CD14-positive monocyte (primary cell): Measurements from ENCODE around the gene ADH5. TPM values are rescaled to one million over a fixed set of nuclear protein-coding genes. Genes with fewer than 3 reads are reported as not detected.

Experiments
- DNase-seq, 3 donors: peaks; one replicate each; pipeline ENCODE4 v3.0.0-alpha.2; 2011 to 2022
- H2AFZ ChIP-seq: 2 replicates; pipeline ENCODE4 v1.6.0; 2012; ENCODE audit warnings: mild to moderate bottlenecking, low read depth, low read length, inconsistent platforms; ENCODE audit not compliant: insufficient read depth, poor library complexity, severe bottlenecking
- H3K27ac ChIP-seq, 2 donors: 1 replicate in 1 of 2; 2 replicates in 1 of 2; pipeline ENCODE4 v1.5.1; 2012 to 2013; ENCODE audit warnings: low read length in 2 of 2, control low read depth in 1 of 2, inconsistent platforms in 1 of 2, low read depth in 1 of 2, mild to moderate bottlenecking in 1 of 2
- H3K27me3 ChIP-seq, 2 donors: one replicate each; pipeline versions ENCODE4 v1.6.0 to v1.6.1; 2011 to 2013; ENCODE audit warnings: low read length in 2 of 2; ENCODE audit not compliant: control insufficient read depth in 2 of 2, insufficient read depth in 2 of 2
- H3K36me3 ChIP-seq, 2 donors: replicated peaks in 1 of 2; 1 replicate in 1 of 2; 2 replicates in 1 of 2; pipeline versions ENCODE4 v1.5.1 to v1.6.1; 2012 to 2013; ENCODE audit warnings: low read length in 2 of 2, control low read depth in 1 of 2, inconsistent platforms in 1 of 2, mild to moderate bottlenecking in 1 of 2; ENCODE audit not compliant: insufficient read depth in 2 of 2, control insufficient read depth in 1 of 2
- H3K4me1 ChIP-seq, 2 donors: 1 replicate in 1 of 2; 2 replicates in 1 of 2; pipeline versions ENCODE4 v1.5.1 to v1.6.1; 2012 to 2013; ENCODE audit warnings: low read length in 2 of 2, control low read depth in 1 of 2, inconsistent platforms in 1 of 2, mild to moderate bottlenecking in 1 of 2, moderate library complexity in 1 of 2; ENCODE audit not compliant: insufficient read depth in 2 of 2, control insufficient read depth in 1 of 2
- H3K4me2 ChIP-seq: replicated peaks from 2 replicates; pipeline ENCODE3; 2012; ENCODE audit warnings: low read length, moderate library complexity, mild to moderate bottlenecking; ENCODE audit not compliant: poor library complexity, severe bottlenecking; ENCODE audit errors: extremely low read depth
- H3K4me3 ChIP-seq, 3 experiments: fragments of 200-600 bp in 1 of 3; sonication (generic) in 1 of 3; replicated peaks in 1 of 3; 1 replicate in 2 of 3; 2 replicates in 1 of 3; pipeline ENCODE4 v1.5.1; 2011 to 2013; ENCODE audit warnings: low read length in 3 of 3, mild to moderate bottlenecking in 3 of 3, control low read depth in 2 of 3, low read depth in 2 of 3, inconsistent platforms in 1 of 3, moderate library complexity in 1 of 3
- H3K79me2 ChIP-seq: 2 replicates; pipeline ENCODE4 v1.6.0; 2012; ENCODE audit warnings: mild to moderate bottlenecking, control low read depth, inconsistent platforms, low read length, moderate library complexity; ENCODE audit not compliant: insufficient read depth
- H3K9ac ChIP-seq: 2 replicates; pipeline ENCODE4 v1.6.0; 2017; ENCODE audit warnings: low read length, mild to moderate bottlenecking; ENCODE audit not compliant: insufficient read depth, poor library complexity, severe bottlenecking
- H3K9me3 ChIP-seq, 2 donors: replicated peaks in 1 of 2; 1 replicate in 1 of 2; 2 replicates in 1 of 2; pipeline versions ENCODE4 v1.5.1 to v1.6.1; 2012 to 2013; ENCODE audit warnings: low read length in 2 of 2, control low read depth in 1 of 2; ENCODE audit not compliant: control insufficient read depth in 1 of 2, insufficient read depth in 1 of 2
- H4K20me1 ChIP-seq: 2 replicates; pipeline ENCODE4 v1.6.0; 2012; ENCODE audit warnings: mild to moderate bottlenecking, low read length, control low read depth, moderate library complexity; ENCODE audit not compliant: insufficient read depth
- H3K27ac Mint-ChIP-seq, 7 donors: one replicate each; pipeline ENCODE4 v1.8.0; 2020; ENCODE audit warnings: mild to moderate bottlenecking in 7 of 7, mixed read lengths in 7 of 7, moderate library complexity in 6 of 7, inconsistent platforms in 2 of 7
- H3K27me3 Mint-ChIP-seq, 3 donors: one replicate each; pipeline ENCODE4 v1.8.0; 2021 to 2022; ENCODE audit warnings: low read depth in 3 of 3, mild to moderate bottlenecking in 3 of 3, mixed read lengths in 3 of 3, moderate library complexity in 3 of 3, inconsistent platforms in 1 of 3
- H3K36me3 Mint-ChIP-seq, 2 donors: one replicate each; pipeline ENCODE4 v1.8.0; 2020; ENCODE audit warnings: mixed read lengths in 2 of 2, inconsistent platforms in 1 of 2, mild to moderate bottlenecking in 1 of 2
- H3K4me1 Mint-ChIP-seq: one replicate; pipeline ENCODE4 v1.8.0; 2020; ENCODE audit warnings: mild to moderate bottlenecking, mixed read lengths
- H3K4me3 Mint-ChIP-seq, 2 donors: one replicate each; pipeline ENCODE4 v1.8.0; 2020; ENCODE audit warnings: mild to moderate bottlenecking in 2 of 2, mixed read lengths in 2 of 2, moderate library complexity in 1 of 2
- H3K9me3 Mint-ChIP-seq, 7 donors: one replicate each; pipeline ENCODE4 v1.8.0; 2020 to 2022; ENCODE audit warnings: mixed read lengths in 7 of 7, mild to moderate bottlenecking in 6 of 7, moderate library complexity in 6 of 7, inconsistent platforms in 2 of 7
- WGBS: methylation state at CpG from one replicate; pipeline ENCODE4 v1.1.5; 2013; ENCODE audit warnings: missing lambda C conversion rate; ENCODE audit not compliant: insufficient coverage; 5-methylcytosine and 5-hydroxymethylcytosine counted together
- intact Hi-C, 2 donors: fragments of 100-400 bp; cut with micrococcal nuclease; formaldehyde crosslinking; loops; one replicate each; pipeline versions ENCODE4 v1.15.0 to v1.15.1; 2023
- polyA plus RNA-seq, 3 donors: library from polyadenylated mRNA; depleted of rRNA in 1 of 3; unstranded in 2 of 3; stranded (reverse) in 1 of 3; fragments of 300-500 nt in 2 of 3; fragments of >200 nt in 1 of 3; fragmentation: Illumina TruSeq in 2 of 3; gene quantifications; 1 replicate in 2 of 3; 2 replicates in 1 of 3; pipeline ENCODE4 v1.2.3, GENCODE V29; 2012 to 2021
- TF ChIP-seq, protein P1 (sequence below): fragments of 200-600 bp; IDR thresholded peaks from one replicate; pipeline ENCODE4 v1.8.0; 2022; ENCODE audit warnings: antibody characterized with exemption, mild to moderate bottlenecking

Gene ADH5
- polyA plus RNA-seq, 3 donors, result 31.7 to 93.5 (median 79.3) TPM

DNA sequence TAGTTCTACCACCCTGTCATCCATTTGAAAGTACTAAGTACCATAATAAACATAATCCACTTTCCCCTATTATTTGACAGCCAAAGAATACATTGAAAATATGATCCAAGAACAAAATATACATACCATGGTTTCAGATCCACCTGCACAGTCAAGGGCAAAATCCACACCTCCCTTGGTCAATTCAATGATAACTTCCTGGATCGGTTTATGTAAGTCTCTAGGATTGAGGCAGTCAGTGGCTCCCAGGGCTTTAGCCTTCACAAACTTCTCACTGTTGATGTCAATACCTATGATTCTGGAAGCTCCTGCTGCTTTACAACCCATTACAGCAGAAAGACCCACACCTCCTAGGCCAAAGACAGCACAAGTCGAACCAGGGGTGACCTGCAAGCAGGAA, 42.8 kb upstream of the ADH5 start:
- intact Hi-C loops, result no loop called here
- H3K27ac Mint-ChIP-seq, result no peak overlapping the region
- no peaks in the 10 kb centered on the region for H3K4me1 Mint-ChIP-seq
- peaks cover 0 to 1% (median 0%) of the 10 kb centered on the region in 3 donors for H3K27me3 Mint-ChIP-seq
- Histone ChIP-seq H3K27me3 (no peaks in the 10 kb centered on the region), H3K4me2 (no peak overlapping the region), H3K36me3 (no peaks in the 10 kb centered on the region), H3K4me1 (no peaks in the 10 kb centered on the region), H3K27ac (no peak overlapping the region), H3K9ac (no peak overlapping the region), H4K20me1 (no peaks in the 10 kb centered on the region), H3K4me3 (no peak overlapping the region), H3K9me3 (no peaks in the 10 kb centered on the region), H2AFZ (no peak overlapping the region), H3K79me2 (no peaks in the 10 kb centered on the region)
- peaks cover 0 to 8% (median 3%) of the 10 kb centered on the region in 7 donors for H3K9me3 Mint-ChIP-seq
- WGBS, result no CpG with 5 or more reads among the region's 2 CpGs
- no peak for DNase-seq
- TF ChIP-seq, protein P1, sequence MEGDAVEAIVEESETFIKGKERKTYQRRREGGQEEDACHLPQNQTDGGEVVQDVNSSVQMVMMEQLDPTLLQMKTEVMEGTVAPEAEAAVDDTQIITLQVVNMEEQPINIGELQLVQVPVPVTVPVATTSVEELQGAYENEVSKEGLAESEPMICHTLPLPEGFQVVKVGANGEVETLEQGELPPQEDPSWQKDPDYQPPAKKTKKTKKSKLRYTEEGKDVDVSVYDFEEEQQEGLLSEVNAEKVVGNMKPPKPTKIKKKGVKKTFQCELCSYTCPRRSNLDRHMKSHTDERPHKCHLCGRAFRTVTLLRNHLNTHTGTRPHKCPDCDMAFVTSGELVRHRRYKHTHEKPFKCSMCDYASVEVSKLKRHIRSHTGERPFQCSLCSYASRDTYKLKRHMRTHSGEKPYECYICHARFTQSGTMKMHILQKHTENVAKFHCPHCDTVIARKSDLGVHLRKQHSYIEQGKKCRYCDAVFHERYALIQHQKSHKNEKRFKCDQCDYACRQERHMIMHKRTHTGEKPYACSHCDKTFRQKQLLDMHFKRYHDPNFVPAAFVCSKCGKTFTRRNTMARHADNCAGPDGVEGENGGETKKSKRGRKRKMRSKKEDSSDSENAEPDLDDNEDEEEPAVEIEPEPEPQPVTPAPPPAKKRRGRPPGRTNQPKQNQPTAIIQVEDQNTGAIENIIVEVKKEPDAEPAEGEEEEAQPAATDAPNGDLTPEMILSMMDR, result no peak
- H3K4me3 Mint-ChIP-seq, result no peak overlapping the region
- no peaks in the 10 kb centered on the region for H3K36me3 Mint-ChIP-seq

DNA sequence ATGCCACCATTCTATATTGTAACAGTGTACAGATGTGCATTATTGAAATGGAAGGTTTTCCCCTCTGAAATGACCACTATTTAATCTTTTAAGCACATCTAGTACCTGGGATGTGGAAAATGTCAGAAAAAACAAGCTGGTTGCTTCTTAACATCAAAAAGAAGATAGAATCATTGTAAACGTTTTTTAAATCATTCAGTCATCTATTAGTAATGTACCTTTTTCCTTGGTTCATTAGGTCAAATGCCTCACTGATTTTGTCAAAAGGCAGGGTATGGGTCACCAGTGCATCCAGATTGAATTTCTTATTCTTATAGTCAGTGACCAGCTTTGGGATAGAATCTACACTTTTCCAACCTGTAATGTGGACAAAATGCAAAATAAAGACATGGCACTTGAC, 37.8 kb upstream of the ADH5 start:
- intact Hi-C loops, result no loop called here
- H3K27me3 ChIP-seq, result no peaks in the 10 kb centered on the region

More for the DNA sequence above, 37.8 kb upstream of the ADH5 start:
- H3K27ac Mint-ChIP-seq, result no peak overlapping the region
- Histone ChIP-seq H3K27ac (no peak overlapping the region), H3K9me3 (no peaks in the 10 kb centered on the region), H2AFZ (no peak overlapping the region), H3K9ac (no peak overlapping the region), H4K20me1 (no peaks in the 10 kb centered on the region), H3K4me3 (no peak overlapping the region), H3K4me2 (no peak overlapping the region), H3K4me1 (no peaks in the 10 kb centered on the region), H3K36me3 (no peaks in the 10 kb centered on the region), H3K79me2 (no peaks in the 10 kb centered on the region)
- H3K27me3 Mint-ChIP-seq, result peaks cover 0 to 1% (median 0%) of the 10 kb centered on the region in 3 donors
- no peak overlapping the region for H3K4me3 Mint-ChIP-seq
- H3K4me1 Mint-ChIP-seq, result no peaks in the 10 kb centered on the region
- H3K36me3 Mint-ChIP-seq, result no peaks in the 10 kb centered on the region
- H3K9me3 Mint-ChIP-seq, result peaks cover 0 to 8% (median 3%) of the 10 kb centered on the region in 7 donors
- TF ChIP-seq, protein P1, result no peak
- no CpG with 5 or more reads among the region's 1 CpG for WGBS
- no peak for DNase-seq
